GM18520 (cell line): ENCODE results near the gene HRH2.
"Not testable (repeated sequence)": the region's sequence is repeated elsewhere in the genome, so short reads cannot be mapped to it uniquely, and the experiment has no call there.

Experiments used
- ATAC-seq: cut with Tn5 transposase; IDR thresholded peaks from one replicate; pipeline ENCODE4 v1.9.1; 2021; ENCODE audit not compliant: unreplicated experiment

HRH2 gene

GRCh38 chr5:175738126-175738525 is 80.3 kb downstream of the HRH2 start:
- no peak for ATAC-seq

DNA sequence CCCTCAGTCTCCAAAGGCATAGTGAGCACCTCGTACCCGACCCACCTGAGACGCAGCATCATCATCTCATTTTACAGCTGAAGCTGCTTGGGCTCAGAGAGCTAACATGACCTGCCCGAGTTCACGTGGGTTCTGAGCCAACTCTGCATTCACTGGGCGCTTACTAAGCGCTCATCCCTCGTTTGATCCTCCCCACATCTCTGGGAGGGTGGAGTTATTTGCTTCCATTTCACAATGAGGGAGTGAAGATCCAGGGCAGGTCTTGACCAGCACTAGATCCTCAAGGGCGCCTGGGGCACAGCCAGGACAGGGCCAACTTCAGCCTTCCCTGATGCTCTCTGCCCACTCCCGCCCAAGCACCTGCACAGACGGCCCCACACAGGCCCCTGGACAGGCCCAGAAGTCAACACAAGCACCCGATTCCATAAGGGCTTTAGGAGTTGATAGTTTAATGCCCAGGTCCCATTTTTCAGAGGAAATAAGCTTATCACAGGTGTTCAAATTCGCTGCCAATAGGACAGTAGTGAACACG is 80.8 kb downstream of the HRH2 start:
- ATAC-seq = no peak

- ATAC-seq = no peak
Measured at GRCh38 chr5:175740014-175740413, 82.1 kb downstream of the HRH2 start.

- ATAC-seq = no peak
Measured at GRCh38 chr5:175741556-175741955, 83.7 kb downstream of the HRH2 start.

DNA sequence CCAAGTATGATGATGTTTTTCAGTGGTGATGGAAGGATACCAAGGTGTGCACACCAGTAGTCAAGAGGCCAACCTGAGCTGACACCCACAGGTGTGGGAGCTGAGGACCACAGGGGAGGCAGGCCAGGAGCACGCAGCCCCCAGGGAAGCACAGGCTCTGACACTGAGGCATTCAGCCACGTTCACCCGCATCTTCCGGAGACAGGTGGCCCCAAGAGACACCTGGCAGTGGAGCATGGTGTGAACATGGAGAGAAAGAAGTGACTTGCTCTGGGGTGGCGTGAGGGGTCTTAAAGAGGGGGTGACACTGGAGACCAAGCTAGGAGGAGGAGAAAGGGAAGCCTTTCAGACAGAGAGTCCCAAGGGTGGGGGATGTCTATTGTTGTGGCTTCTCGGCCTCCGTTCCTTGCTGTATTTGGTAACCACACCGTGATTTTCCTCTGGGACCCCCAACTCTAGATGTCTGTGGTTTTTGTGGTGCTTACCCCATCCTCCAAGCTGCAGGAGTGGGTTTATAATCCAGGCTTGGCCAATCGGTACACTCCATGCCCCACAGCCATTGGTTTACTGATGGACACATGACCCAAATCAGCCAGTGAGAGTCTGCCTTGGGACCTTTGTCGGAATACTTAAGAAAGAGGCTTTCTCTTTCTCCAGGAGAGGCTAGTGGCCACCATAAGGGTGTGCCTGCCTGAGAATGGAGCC is 84.6 kb downstream of the HRH2 start:
- no peak for ATAC-seq

DNA sequence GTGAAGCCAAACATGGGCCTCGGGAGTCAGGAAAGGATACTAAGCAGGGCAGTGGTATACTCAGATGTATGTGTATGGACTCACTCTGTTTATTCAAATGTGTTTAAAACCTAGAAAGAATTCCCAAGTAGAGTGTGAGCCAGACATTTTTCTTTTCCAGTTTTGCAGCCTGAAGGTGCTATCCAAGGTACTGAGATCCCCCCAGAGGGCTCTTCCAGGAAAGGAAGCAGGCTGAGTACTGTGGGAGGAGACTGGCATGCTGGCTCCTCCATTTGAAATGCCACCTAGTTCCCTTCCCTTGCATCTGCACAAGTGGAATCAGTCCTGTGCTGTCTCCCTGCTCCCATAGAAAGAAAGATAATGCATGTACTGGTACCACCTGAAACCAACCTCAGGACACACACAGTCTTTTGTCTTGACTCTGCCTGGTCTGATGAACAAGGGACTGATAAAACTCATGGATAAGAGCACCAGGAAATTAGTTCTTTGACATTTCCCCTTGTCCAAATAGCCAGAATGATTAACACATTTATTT is 85.9 kb downstream of the HRH2 start:
- no peak for ATAC-seq

DNA sequence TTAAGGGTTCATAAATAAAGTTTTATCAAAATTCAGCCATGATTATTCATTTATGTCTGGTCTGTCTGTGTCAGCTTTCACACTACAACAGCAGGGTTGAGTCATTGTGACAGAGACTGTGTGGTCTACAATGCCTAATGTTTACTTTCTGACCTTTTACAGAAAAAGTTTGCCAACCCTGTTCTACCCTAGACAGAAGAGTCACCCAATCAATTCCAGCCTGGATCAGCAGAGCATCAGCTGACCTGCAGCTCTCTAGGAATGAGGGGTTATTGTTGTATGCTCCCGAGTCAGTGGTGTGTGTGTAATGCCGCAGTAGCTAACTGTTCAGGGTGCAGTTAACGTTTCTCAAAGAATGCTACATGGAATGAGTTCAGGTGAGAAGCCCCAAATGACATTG is 87.3 kb downstream of the HRH2 start:
- ATAC-seq = no peak

- ATAC-seq = no peak
Measured at GRCh38 chr5:175746851-175747250, 89.0 kb downstream of the HRH2 start.

DNA sequence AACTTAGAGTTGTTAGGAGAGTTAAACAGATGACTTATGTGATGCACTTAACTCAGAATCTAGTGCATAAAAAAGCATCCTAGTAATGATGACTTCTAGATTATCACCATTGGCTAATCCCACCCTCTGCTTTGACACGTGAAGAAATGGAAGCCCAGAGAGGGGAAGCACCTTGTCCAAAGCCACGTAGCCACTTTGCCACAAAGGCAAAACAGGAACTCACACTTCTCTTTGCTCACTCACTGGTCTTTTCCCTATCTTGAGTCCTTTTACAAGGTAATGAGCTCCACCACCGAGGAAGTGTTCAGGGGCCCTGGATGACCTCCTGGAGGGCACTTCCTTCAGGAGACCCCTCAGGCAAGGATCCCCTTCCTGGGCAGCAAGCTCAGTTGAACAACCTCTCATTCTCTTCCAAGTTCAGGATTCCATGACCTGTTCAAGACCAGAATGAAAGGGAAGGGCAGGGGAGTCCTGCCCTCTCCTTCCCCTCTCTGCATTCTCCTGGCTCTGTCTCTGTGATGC is 89.7 kb downstream of the HRH2 start:
- ATAC-seq = no peak

DNA sequence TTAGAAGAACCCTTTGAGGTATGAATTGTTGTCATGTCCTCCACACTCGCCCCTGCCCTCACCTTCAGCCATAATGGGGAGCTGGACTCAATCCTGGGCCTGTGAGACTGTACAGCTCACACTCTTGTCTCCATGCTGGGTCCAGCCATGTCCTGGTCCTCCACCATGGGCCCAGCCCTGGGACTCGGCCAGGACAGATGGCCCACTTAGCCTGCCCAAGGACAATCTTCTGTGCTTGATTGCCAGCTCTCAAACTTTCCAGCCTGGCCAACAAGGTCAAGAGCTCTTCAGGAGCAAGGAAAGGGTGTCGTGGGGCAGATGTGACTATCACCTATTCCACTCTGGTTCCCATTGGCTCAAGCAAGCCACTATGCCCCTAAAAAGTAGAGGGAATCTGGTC is 90.8 kb downstream of the HRH2 start:
- ATAC-seq = no peak

DNA sequence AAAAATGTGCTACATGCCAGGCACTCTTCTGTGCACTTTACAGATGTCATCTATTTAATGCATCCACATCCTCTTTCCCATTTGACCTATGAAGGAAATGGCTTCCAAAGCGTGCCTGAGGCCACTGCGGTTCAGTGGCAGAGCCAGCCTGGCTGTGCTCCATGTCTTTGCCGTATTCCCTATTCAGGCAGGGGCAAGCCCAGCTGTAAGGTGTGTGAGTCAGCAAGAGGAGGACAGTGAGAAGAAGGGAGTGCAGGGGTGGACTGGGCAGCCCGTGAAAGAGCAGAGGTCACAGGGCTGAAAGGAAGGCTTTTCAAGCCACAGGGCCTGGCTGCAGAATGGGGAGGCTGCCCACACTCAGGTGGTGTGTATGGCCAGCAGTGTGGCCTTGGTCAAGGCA is 91.7 kb downstream of the HRH2 start:
- no peak for ATAC-seq

DNA sequence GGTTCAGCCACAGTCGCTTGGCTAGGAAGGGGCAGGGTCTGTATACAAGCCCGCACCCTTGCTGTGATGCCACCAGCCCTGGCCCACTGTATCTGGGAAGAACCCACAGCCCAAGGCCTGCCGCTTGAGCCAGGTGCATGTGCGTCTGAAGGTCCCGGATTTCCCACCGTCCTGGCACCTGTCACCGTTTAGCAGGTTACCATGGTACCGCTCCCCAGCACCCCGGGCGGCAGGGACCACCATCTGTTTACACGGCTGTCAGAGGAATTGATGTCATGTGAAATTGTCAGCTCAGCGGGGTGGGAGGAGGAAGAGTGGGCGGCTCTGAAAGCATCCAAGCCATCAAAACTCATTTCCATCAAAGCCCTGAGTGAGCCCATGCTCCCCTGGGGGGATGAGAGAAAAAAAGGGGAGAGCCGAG is 92.7 kb downstream of the HRH2 start:
- no peak for ATAC-seq

DNA sequence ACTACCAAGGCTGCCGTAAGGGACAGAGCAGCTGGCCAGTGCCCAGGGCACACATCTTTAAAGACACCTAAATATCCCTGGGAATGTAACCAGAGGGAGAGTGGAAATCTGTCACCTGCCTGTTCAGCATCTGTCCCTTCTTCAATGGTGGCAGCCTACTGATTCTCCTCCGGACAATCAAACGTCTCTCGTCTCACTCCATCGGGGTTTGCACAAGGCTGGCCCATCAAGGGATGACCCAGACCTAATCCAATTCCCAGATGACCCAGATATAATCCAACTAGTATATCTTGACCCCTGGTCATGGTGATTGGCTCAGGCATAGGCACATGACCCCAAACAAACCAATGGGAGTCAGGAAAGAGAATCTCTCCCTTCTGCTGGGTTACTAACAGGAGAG is 93.5 kb downstream of the HRH2 start:
- ATAC-seq = no peak

GRCh38 chr5:175752826-175753535 is 95.1 kb downstream of the HRH2 start:
- no peak for ATAC-seq

GRCh38 chr5:175753536-175754402 is 95.9 kb downstream of the HRH2 start:
- no peak for ATAC-seq

DNA sequence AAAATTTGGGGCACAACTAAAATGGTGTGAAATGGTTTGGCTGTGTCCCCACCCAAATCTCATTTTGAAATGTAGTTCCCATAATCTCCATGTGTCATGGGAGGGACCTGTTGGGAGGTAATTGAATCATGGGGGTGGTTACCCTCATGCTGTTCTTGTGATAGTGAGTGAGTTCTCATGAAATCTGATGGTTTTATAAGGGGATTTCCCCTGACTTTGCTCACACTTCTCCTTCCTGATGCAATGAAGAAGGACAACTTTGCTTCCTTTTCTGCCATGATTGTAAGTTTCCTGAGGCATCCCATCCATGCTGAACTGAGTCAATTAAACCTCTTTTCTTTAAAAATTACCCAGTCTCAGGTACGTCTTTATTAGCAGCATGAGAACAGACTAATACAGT is 102.1 kb downstream of the HRH2 start:
- ATAC-seq = not testable (repeated sequence)
